GM12873 (cell line): ENCODE data around the gene CCNY.

Source experiments
- TF ChIP-seq, protein P1 (sequence below): IDR thresholded peaks from 2 replicates; pipeline ENCODE4 v1.5.1; 2012; ENCODE audit warnings: low read depth, mild to moderate bottlenecking, moderate library complexity, low read length, control low read depth; ENCODE audit not compliant: insufficient read depth; ENCODE audit errors: missing control alignments

Gene CCNY

DNA sequence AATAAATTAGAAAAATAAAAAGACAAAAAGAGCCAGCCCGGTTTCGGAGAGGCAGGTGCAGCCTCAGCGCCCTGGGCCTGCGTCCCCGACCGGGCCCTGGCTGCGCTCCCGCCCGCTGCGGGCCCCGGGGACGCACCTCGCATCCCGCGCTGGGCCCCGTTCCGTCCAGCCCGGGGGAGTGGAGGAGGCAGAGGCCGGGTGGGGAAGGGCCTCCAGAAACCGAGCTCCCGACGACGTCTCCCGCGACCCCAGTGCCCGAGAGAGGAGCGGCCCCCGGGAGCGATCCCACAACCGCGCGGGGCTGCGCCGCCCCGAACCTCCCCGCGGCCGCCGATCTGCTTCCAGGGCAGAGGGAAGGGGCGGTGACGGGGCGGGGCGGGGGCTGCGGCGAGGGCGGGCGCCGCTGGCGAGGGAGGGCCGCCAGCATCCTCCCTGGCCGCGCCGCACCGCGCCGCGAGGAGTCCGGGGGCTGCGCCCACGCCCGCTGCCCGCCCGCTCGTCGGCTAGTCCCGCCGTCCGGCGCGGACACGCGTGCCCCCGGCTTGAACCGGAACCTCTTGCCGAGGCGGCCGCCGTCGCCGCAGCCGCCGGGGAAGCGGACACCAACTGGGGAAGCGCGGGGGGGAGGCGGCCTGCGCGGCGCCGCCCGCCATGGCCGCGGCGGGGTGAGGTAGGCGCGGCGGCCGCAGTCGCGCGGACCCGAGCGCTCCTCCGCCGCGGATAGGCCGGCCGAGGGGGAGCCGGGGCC lies at the start of gene CCNY:
CCNY (plus strand) TSS at position 426 of the 748 bp plus-strand sequence. CDS start 545 bp downstream, outside the sequence.
- TF ChIP-seq, protein P1, sequence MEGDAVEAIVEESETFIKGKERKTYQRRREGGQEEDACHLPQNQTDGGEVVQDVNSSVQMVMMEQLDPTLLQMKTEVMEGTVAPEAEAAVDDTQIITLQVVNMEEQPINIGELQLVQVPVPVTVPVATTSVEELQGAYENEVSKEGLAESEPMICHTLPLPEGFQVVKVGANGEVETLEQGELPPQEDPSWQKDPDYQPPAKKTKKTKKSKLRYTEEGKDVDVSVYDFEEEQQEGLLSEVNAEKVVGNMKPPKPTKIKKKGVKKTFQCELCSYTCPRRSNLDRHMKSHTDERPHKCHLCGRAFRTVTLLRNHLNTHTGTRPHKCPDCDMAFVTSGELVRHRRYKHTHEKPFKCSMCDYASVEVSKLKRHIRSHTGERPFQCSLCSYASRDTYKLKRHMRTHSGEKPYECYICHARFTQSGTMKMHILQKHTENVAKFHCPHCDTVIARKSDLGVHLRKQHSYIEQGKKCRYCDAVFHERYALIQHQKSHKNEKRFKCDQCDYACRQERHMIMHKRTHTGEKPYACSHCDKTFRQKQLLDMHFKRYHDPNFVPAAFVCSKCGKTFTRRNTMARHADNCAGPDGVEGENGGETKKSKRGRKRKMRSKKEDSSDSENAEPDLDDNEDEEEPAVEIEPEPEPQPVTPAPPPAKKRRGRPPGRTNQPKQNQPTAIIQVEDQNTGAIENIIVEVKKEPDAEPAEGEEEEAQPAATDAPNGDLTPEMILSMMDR: no peak

DNA sequence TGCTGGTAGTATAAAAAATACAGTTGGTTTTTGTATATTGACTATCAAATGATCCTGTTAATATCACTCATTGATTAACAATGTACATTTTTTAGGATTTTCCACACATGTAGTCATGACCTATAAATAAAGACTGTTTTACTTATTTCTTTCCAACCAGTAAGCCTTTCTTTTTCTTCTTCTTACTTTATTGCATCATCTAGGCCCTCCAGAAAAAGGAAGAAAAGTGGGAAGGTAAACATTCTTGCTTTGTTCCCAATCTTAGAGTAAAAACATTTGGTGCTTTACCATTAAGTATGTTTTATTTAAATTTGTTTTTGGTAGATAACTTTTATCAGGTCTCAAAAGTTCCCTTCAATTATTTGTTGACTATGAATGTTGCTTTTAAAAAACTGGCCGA lies 47.1 kb upstream of the CCNY start:
- TF ChIP-seq, protein P1: no peak

DNA sequence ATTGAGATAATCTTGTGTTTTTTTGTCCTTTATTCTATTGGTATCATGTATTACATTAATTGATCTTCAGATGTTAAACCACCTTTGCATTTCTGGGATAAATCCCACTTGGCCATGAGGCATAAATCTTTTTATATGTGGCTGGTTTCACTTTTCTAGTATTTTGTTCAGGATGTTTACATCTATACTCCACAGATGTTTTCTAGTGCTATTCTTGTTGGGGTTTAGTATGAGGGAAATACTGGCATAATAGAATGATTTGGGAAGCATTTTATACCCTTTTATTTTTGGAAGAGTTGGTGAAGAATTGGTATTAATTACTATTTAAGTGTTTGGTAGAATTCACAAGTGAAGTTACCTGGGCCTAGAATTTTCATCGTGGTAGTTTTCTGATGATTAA lies 41.8 kb upstream of the CCNY start:
- TF ChIP-seq, protein P1: no peak

DNA sequence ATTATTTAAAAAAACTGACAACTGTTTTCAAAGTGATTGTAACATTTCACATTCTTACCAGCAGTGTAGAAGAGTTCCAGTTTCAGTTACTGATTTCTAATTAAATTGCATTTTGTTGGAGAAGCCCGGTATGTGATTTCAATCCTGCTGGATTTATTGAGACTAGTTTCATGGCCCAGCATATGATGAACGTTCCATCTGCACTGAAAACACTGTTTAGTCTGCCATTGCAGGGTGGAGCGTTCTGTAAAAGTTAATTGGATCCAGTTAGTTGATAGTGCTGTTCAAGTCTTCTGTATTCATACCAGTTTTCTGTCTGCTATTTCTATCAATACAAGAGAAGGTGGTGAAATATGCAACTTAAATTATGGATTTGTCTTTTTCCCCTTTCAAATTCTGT lies 37.3 kb upstream of the CCNY start:
- TF ChIP-seq, protein P1: no peak

DNA sequence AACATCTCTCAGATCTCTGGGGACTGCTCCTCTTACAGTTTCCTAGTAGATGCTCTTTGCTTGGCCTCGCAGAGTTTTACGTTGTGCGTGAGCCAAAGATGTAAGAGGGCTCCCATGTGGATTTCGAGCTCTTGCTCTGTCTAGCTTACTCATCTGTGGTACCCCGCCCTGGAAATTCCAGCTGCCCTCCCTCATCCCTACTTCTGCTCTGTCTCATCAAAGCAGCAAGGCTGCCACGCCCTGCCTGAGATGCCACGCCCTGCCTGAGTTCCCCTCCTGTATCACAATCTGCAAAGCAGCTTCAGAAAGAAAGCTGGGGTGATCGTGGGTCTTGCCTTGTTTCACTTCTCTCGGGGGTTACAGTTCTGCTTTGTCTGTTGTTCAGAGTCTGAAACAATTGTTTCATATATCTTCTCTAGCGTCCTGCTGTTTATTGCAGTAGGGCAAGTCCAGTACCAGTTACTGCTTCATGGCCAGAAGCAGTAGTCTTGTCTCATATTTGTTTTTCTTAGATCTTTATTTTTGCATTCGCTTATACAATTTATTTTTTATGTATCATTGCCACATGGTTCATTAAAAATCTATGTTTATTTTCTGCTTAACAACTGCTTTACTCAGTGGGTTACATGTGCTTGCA lies 36.1 kb upstream of the CCNY start:
- TF ChIP-seq, protein P1: no peak

DNA sequence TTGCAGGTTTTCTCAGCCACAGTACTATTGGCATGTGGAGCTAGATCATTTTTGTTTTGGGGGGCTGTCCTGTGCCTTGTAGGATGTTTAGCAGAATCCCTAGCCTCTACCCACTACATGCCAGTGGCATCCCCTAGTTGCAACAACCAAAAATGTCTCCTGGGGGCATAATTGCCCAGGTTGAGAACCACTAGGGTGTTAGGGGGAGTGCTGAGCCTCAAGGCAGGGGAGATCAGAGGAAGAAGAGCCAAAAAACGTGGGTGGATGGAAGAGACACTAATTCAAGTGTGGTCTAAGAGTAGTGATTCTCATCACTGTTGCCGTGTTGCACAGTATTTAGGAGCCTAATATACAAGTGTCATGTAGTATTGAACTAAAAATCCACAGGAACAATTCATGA lies 31.7 kb upstream of the CCNY start:
- TF ChIP-seq, protein P1: peak; percentile 18

DNA sequence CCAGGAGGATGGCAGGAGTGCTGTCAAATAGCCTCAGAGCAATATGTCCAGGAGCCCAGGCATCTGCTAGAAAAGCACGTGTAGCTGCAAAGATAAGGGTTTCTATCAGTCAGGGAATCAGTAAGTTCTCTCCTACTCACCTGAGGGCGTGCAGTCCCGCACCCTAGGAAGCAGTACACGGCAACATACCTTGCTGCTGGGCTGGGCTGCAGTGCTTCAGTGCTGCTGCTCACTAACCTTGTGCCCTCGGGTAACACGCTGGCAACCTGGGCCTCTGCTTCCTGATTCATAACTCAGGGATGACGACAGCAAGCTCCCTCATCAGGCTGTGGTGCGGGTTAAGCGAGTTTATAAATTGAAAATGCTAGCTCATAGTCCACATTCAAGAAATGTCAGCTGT lies 29.5 kb upstream of the CCNY start:
- TF ChIP-seq, protein P1: no peak
